Tibial nerve (tissue), 4 donors: Measurements from ENCODE around the gene COL10A1.

Experiments
- EP300 ChIP-seq, 2 donors: sonication (generic); formaldehyde crosslinking; IDR thresholded peaks; one replicate each; pipeline ENCODE4 v1.6.1; 2017; ENCODE audit warnings: antibody characterized with exemption in 2 of 2, mild to moderate bottlenecking in 1 of 2
- POLR2A ChIP-seq, 2 donors: fragments of 450-650 bp; IDR thresholded peaks; one replicate each; pipeline ENCODE4 v1.6.1; 2017; ENCODE audit warnings: antibody characterized with exemption in 2 of 2, mild to moderate bottlenecking in 2 of 2, moderate library complexity in 2 of 2
- TF ChIP-seq, protein P1 (sequence below), 5 experiments: fragments of 200-600 bp in 3 of 5; fragments of 450-650 bp in 2 of 5; sonication (generic) in 3 of 5; IDR thresholded peaks; one replicate each; pipeline ENCODE4 v1.5.1; 2016 to 2019; ENCODE audit warnings: antibody characterized with exemption in 5 of 5, mild to moderate bottlenecking in 3 of 5, moderate library complexity in 2 of 5

DNA sequence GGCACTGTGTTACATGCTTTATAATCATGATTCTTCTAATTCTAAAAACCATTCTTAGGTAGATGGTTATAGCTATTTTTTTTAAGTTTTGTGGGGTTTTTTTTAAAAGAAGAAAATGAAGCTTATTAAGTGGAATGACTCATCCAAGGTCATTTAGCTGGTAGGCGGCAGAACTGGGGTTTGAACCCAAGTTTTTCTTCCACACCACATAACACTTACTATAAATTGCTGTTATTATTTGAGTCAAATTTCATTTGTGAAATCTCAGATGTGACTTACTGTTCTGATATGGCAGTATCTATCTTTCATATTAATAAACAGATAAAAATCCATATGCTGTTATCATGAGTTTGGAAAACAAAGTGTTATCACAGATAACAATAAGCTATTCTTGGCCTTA is 10.4 kb upstream of the COL10A1 start:
- TF ChIP-seq, protein P1, sequence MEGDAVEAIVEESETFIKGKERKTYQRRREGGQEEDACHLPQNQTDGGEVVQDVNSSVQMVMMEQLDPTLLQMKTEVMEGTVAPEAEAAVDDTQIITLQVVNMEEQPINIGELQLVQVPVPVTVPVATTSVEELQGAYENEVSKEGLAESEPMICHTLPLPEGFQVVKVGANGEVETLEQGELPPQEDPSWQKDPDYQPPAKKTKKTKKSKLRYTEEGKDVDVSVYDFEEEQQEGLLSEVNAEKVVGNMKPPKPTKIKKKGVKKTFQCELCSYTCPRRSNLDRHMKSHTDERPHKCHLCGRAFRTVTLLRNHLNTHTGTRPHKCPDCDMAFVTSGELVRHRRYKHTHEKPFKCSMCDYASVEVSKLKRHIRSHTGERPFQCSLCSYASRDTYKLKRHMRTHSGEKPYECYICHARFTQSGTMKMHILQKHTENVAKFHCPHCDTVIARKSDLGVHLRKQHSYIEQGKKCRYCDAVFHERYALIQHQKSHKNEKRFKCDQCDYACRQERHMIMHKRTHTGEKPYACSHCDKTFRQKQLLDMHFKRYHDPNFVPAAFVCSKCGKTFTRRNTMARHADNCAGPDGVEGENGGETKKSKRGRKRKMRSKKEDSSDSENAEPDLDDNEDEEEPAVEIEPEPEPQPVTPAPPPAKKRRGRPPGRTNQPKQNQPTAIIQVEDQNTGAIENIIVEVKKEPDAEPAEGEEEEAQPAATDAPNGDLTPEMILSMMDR (IDR thresholded peaks at IDR 0.05) = no peak
- no peak for TF ChIP-seq POLR2A (IDR thresholded peaks at IDR 0.05)
- TF ChIP-seq EP300 (IDR thresholded peaks at IDR 0.05) = no peak
